ENCODE data around the gene NAPA.

Gene NAPA

DNA sequence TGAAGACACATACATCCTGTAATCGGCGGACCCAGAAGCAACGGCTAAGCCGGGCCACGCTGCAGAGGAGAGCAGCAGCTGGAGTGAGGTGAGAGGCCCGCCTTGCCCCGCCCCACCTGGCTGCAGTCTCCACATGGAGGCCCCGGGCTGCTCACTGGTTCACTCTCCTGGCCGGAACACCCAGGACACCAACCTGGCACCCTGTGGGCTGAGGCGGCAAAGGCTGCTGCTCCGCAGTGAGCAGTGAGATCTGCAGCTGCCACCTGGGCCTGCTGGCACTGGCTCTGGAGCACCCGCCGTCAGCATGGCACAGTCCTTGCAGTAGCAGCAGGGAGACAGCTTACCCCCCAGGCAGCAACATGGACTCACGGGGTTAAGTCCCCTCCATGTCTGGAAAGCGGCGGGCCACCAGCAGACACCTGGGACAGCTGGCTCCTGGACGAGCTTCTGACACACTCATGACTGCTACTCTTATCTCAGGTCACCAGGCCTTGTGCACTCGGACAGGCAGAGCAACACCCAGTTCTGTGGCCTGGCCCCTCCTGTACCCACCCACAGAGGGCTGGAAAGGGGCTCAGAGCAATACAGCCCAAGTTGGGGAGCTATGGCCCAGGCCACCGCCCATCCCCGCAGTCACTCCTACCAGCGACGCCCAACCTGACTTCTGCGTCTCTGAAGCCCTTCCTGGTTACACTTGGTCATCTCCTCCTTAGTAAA lies 17.7 kb downstream of the NAPA start:
- DNase-seq (ENCODE audit: insufficient read length, low spot score) (no peak), FAIRE-seq (no peak)
- TF ChIP-seq POLR2AphosphoS5 (IDR thresholded peaks at IDR 0.05; ENCODE audit: low read depth, low read length): no peak
- no peak for TF ChIP-seq POU2F2 (IDR thresholded peaks at IDR 0.05; ENCODE audit: low read depth, low read length)
- no peak for TF ChIP-seq PAX5 (IDR thresholded peaks at IDR 0.05; ENCODE audit: insufficient read depth, low read length, severe bottlenecking)
- no peak for TF ChIP-seq SPI1 (IDR thresholded peaks at IDR 0.05; ENCODE audit: low read depth, low read length)
- TF ChIP-seq POLR2A (IDR thresholded peaks at IDR 0.05; ENCODE audit: low read depth, low read length): no peak
- TF ChIP-seq TAF1 (IDR thresholded peaks at IDR 0.05; ENCODE audit: low read depth, low read length): no peak

DNA sequence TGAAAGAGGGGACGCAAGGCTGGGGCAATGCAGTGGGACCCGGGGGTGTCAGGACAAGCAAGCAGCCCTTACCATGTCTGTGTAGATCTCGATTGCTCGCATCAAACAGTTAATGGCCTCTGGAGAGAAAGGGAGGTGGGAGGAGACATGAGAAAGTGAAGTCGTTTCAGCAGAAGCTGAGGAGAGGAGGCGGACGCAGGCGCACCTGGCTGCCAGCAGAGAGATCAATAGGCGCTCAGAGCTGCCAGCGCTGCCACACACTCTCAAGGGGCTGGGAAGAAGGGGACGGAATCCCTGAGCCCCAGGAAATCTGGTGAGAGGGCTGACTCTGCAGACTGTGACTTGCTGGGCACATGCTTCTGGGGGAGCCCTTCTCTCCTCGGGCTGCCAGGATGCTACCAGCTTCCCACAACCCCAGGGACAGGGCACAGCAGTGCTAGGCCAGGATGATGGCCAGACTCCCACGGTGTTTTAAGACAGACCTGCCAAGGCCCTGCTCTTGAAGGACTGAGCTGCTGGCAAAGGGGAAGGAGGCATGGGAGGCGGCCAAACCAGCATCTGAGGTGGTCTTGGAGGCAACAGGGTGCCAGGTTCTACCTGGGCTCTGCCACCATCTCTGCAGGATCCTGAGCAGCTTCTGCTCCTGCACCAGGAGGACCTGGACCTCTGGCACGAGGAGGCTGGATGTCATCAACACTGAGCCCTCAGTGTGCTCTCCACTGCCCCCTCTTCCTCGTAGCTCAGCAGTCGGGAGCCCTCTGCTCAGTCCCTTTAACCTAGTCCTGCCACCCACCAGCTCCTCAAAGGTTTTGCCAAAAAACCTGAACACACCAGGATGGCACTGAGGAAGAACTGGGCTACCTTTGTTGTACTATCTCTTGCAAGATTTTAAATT lies 19.1 kb downstream of the NAPA start:
- no peak for DNase-seq (ENCODE audit: insufficient read length, low spot score)
- no peak for FAIRE-seq
- TF ChIP-seq POLR2AphosphoS5 (IDR thresholded peaks at IDR 0.05; ENCODE audit: low read depth, low read length): no peak; the same call in 1 of the 2 replicates
- TF ChIP-seq POU2F2 (IDR thresholded peaks at IDR 0.05; ENCODE audit: low read depth, low read length): no peak
- no peak for TF ChIP-seq TAF1 (IDR thresholded peaks at IDR 0.05; ENCODE audit: low read depth, low read length)
- no peak for TF ChIP-seq PAX5 (IDR thresholded peaks at IDR 0.05; ENCODE audit: insufficient read depth, low read length, severe bottlenecking)
- no peak; the same call in 1 of the 2 replicates for TF ChIP-seq POLR2A (IDR thresholded peaks at IDR 0.05; ENCODE audit: low read depth, low read length)
- no peak for TF ChIP-seq SPI1 (IDR thresholded peaks at IDR 0.05; ENCODE audit: low read depth, low read length)

DNA sequence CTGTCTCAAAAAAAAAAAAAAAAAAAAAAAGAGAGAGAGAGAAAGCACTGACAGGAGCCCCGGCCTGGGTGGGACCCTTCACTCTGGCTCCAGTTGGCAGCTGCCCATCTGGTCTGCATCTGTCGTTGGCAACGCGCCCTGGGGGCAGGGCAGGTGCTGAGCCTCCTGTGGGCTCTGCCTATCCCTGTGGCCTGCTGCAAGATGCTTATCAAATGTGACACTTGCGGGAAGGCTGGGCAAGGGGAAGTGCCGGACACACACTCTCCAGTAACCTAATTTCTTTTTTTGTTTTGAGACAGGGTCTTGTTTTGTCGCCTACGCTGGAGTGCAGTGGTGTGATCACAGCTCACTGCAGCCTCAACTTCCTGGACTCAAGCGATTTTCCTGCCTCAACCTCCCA lies 20.1 kb downstream of the NAPA start:
- TF ChIP-seq POLR2AphosphoS5 (IDR thresholded peaks at IDR 0.05; ENCODE audit: low read depth, low read length) (no peak), POLR2A (IDR thresholded peaks at IDR 0.05; ENCODE audit: low read depth, low read length) (no peak), PAX5 (IDR thresholded peaks at IDR 0.05; ENCODE audit: insufficient read depth, low read length, severe bottlenecking) (no peak), TAF1 (IDR thresholded peaks at IDR 0.05; ENCODE audit: low read depth, low read length) (no peak), SPI1 (IDR thresholded peaks at IDR 0.05; ENCODE audit: low read depth, low read length) (no peak)
- FAIRE-seq (no peak), DNase-seq (ENCODE audit: insufficient read length, low spot score) (no peak)

DNA sequence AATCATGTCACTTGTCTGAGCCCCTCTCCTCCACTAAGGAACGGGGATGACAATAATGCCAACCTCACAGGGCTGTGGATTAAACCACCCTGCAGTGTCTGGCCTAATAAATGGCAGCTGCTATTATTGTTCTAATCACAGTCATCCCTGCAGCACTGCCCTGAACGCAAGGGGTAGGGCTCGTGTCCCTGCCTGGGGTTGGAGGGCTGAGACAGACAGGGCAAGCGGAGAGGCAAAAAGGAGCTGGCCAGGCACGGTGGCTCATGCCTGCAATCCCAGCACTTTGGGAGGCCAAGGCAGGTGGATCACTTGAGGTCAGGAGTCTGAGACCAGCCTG lies 20.7 kb downstream of the NAPA start:
- FAIRE-seq (no peak), DNase-seq (ENCODE audit: insufficient read length, low spot score) (no peak)
- TF ChIP-seq POU2F2 (IDR thresholded peaks at IDR 0.05; ENCODE audit: low read depth, low read length) (no peak), SPI1 (IDR thresholded peaks at IDR 0.05; ENCODE audit: low read depth, low read length) (no peak), POLR2A (IDR thresholded peaks at IDR 0.05; ENCODE audit: low read depth, low read length) (no peak), TAF1 (IDR thresholded peaks at IDR 0.05; ENCODE audit: low read depth, low read length) (no peak), PAX5 (IDR thresholded peaks at IDR 0.05; ENCODE audit: insufficient read depth, low read length, severe bottlenecking) (no peak), POLR2AphosphoS5 (IDR thresholded peaks at IDR 0.05; ENCODE audit: low read depth, low read length) (no peak)

DNA sequence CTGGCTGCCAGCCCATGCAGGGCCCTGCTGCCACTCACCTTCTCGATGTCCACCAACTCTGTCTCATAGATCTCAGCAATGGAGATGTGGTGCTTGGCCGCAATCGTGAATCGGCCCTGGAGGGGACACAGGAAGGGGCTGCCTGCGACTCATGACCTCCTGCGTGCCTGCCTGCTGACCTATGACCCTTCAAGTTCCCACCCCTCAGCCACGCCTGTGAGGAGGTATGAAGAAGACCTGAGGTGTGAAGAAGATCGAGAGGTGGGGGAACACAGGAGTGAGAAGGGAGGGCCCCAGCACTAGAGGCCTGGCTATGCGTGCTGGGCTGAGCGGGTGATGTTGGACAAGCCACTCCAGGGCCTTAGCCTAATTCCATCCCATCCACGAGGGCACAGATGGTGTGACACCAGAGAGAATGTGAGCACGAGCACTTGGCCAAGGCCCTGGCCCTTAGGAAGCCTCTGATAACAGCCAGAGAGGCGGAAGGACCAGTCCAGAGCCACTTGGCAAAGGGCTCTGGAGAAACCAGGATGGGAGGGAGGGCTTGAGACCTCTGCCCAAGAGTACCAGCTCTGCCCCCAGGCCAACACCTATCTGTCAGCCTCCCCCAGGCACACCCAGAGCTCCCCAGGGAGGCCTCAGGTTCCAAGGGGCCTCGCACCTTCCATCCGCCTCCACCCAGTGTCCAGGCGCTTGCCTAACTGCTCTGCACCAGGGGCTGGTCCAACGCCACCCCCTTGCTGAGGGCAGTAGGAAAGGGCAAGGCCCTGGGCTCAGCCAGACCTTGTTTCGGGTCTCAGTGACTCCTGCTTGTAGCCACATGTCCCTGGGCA lies 21.3 kb downstream of the NAPA start:
- DNase-seq (ENCODE audit: insufficient read length, low spot score) (no peak), FAIRE-seq (no peak)
- TF ChIP-seq SPI1 (IDR thresholded peaks at IDR 0.05; ENCODE audit: low read depth, low read length) (no peak), POLR2A (IDR thresholded peaks at IDR 0.05; ENCODE audit: low read depth, low read length) (no peak)

DNA sequence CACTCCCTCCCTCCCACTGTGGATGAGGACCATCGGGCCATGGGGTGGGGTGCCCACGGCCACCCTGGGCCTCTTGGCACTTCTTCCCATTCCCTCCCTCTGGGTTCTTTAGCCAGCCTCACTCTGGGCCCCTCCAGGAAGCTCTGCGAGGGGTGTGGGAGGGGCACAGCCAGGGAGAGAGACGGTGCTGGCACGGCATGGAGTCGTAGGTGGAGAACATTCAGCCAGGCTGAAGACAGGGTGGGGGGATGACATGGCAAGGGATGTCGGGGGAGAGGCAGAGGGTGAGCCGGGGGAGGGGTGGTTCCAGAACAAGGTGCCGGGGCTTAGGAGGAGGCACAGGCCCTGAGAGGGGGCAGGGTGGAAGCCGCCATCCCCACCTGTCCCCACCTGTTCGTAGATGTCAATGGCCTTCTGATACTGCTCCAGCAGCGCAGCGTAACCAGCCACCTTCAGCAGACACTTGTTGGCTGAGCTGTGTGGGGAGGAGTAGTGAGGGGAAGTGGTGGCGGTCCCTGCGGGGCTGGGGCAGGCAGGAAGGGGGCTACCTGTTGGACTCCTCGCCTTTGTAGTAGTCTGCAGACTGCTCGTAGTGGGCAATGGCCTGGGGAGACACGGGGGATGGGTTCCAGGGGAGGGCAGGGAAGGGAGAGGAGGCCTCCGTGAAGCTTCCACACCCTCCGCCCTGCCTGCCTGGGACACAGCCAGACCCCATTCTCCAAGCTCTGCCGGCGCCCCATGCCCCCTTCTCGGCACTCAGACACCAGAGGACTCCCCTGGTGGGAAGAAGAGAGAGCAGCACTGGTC lies 22.1 kb downstream of the NAPA start:
- TF ChIP-seq SPI1 (IDR thresholded peaks at IDR 0.05; ENCODE audit: low read depth, low read length) (no peak), POU2F2 (IDR thresholded peaks at IDR 0.05; ENCODE audit: low read depth, low read length) (no peak), POLR2A (IDR thresholded peaks at IDR 0.05; ENCODE audit: low read depth, low read length) (no peak), PAX5 (IDR thresholded peaks at IDR 0.05; ENCODE audit: insufficient read depth, low read length, severe bottlenecking) (no peak), POLR2AphosphoS5 (IDR thresholded peaks at IDR 0.05; ENCODE audit: low read depth, low read length) (no peak), TAF1 (IDR thresholded peaks at IDR 0.05; ENCODE audit: low read depth, low read length) (no peak)
- FAIRE-seq (no peak), DNase-seq (ENCODE audit: insufficient read length, low spot score) (no peak)

DNA sequence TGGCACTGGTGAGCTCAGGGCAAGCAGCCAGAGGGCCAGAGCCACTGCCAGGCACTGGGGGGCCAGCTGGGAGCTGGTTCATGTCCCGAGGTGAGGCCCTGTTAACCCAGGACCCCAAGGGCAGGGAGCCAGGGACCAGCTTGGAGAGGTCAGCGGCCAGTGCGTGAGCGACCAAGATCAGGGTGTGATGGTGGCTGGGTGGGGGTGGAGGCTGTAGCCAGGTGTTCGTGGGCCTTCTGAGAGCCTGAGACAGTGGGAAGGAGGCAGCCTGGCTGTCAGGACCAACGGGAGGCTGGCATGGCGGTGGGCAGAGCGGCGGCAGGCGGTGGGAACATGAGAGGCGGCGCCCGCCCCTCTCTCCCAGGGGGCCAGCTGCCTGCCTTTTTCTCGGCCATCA lies 22.7 kb downstream of the NAPA start:
- no peak for TF ChIP-seq POU2F2 (IDR thresholded peaks at IDR 0.05; ENCODE audit: low read depth, low read length)
- 0 out of 2 replicates have a peak, but pooled peaks have one; percentile 36 for TF ChIP-seq POLR2AphosphoS5 (IDR thresholded peaks at IDR 0.05; ENCODE audit: low read depth, low read length)
- DNase-seq (ENCODE audit: insufficient read length, low spot score) (no peak), FAIRE-seq (no peak)

DNA sequence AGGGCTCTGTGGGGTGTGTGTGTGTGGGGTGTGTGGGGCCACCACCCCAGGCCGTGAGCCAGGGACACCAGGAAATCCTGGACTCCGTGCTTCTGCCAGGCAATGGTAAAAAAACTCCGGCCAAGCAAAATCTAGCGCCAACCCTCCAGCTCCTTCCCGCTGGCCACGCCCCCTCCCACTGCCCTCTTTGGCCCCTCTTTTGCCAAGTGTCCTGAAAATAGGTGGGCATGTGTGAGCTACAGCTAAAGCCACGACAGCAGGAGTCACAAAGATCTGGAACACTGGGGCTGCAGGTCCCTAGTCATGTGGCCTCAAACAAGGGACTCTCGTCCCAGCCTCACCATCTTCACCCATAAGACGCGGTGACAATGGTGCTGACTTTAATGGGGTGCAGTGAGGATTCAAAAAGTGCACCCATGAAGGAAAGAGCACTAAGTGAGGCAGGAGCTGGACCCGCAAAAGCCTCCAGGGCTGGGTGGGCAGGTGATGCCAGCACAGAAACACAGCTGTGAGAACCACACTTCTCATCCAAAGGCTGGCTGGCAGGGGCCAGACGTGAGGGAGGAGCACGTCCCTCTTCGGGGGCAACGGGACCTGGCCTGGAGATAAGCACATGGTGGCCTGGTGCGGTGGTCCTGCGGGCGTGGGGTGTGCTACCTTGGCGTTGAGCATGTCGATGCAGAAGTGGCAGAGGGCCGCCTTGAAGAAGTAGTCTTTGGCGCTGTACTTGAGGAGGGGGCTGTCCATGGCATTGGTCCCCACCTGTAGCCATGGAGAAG lies 23.3 kb downstream of the NAPA start:
- TF ChIP-seq PAX5 (IDR thresholded peaks at IDR 0.05; ENCODE audit: insufficient read depth, low read length, severe bottlenecking): no peak
- TF ChIP-seq SPI1 (IDR thresholded peaks at IDR 0.05; ENCODE audit: low read depth, low read length): no peak
- TF ChIP-seq POU2F2 (IDR thresholded peaks at IDR 0.05; ENCODE audit: low read depth, low read length): no peak
- no peak for TF ChIP-seq TAF1 (IDR thresholded peaks at IDR 0.05; ENCODE audit: low read depth, low read length)
- no peak for TF ChIP-seq POLR2AphosphoS5 (IDR thresholded peaks at IDR 0.05; ENCODE audit: low read depth, low read length)
- no peak for TF ChIP-seq POLR2A (IDR thresholded peaks at IDR 0.05; ENCODE audit: low read depth, low read length)
- DNase-seq (ENCODE audit: insufficient read length, low spot score) (no peak), FAIRE-seq (no peak)
